Stimulated activated CD4-positive, alpha-beta T cell treated with anti-CD3 and anti-CD28 coated beads, Interleukin-2, amount 100 ng/mL, for 24 hours (primary cell): ENCODE results near the gene TSR3.

Experiments
- DNase-seq, 2 donors: peaks; one replicate each; pipeline ENCODE4 v3.0.0-alpha.2; 2020

The TSR3 gene

DNA sequence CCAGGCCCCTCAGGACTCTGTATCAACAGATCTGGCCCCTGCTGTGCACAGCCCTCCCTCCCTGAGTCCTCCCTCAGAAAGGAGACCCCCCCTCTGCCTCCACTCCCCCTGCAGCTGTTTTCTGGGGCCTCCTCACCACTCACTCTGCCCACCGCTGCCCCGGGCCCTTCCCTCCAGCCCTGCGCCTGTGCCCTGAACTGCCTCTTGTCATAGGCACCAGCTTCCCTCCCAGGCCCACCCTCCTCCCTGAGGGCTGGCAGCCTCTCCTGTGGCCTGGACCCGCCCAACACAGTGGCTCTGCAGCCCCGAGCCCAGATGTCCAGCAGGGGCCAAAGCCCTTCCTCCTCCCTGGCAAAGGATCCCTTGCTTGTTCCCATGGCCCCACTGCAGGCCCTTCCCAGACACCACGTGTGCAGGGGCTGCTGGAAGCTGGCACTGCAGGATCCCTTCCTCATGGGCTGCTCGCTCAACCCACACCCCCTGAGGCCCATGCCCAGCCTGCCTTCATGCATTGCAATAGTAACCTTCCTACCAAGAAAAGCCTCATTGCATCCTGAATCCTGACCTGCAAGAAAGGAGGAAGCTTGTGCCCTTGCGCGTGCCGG lies 25.8 kb upstream of the TSR3 start:
- DNase-seq: no peak

DNA sequence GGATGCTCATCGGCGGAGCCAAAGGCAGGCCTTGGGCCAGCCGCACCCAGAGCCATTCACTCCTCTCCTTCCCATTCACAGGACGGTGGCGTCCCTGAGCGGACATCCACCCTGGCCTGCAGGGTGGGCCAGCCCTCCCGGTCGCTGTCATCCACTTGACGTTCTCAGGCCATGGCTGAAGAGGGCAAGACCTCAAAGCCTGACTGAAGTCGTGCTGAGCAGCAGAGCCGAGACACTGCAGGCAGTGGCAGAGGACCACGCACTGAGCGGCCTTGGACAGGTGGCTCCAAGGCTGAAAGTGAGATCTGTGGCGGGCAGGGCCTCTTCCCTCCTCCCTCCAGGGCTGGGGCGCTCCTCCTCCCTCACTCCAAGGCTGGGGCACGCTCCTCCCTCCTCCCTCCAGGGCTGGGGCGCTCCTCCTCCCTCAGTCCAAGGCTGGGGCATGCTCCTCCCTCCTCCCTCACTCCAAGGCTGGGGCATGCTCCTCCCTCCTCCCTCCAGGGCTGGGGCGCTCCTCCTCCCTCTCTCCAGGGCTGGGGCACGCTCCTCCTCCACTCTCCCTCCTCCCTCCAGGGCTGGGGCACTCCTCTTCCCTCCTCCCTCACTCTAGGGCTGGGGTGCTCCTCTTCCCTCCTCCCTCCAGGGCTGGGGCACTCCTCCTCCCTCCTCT lies 24.2 kb upstream of the TSR3 start:
- DNase-seq: no peak

DNA sequence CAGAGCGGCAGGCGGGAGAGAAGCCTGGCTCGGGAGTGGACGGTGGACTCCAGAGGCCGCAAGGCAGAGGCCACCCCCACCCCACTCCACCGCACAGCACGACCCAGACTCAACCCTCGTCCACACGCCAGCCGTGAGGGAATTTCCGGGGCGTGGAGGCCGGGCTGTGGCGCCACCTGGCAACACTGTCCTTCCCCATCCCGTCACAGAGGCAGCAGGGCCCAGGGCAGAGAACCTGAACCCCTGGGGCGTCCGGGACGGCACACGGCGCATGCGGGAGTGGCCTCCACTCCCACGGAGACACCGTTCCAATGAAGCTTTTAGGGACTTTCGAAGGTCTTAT lies 23.6 kb upstream of the TSR3 start:
- DNase-seq: no peak

DNA sequence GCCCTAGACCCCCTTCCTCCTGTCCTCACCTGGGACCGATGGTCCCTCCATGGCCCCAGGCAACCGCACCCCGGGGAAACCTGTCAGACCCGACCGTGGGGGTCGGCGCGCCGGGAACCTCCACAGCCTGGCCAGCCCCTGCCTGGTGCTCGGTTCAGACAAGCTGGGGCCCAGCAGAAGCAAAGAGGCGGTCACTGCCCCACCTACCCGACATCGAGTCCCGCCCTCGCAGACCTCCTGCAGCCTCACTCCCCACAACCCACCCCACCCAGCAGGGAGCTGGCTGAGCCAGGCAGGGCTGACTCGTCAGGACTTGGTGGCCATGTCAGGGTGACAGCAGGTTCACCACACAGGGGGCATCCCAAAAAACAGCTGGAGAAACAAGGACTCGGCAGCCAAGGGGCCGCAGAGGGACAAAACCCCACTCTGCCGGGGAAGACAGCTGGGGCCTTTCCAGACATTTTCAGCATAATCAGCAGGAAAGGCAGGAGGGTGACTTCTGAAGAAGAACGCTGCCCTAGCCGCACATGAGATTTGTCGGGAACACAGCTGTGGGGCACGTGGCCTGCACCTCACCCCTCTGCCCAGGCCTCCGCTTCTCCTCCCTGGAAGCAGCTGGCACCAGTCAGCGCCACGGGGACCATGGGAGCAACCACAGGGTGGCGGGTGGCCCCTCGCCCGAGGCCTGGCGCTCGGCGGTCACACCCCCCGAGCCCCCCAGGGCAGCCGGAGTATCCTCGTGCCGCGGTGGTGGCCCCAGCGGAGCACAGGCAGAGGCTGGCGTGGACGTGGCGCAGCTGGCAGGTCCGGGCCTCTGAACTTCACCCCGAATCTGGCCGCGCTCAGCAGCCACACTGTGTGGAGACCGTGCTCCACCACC lies 23.0 kb upstream of the TSR3 start:
- DNase-seq: no peak

DNA sequence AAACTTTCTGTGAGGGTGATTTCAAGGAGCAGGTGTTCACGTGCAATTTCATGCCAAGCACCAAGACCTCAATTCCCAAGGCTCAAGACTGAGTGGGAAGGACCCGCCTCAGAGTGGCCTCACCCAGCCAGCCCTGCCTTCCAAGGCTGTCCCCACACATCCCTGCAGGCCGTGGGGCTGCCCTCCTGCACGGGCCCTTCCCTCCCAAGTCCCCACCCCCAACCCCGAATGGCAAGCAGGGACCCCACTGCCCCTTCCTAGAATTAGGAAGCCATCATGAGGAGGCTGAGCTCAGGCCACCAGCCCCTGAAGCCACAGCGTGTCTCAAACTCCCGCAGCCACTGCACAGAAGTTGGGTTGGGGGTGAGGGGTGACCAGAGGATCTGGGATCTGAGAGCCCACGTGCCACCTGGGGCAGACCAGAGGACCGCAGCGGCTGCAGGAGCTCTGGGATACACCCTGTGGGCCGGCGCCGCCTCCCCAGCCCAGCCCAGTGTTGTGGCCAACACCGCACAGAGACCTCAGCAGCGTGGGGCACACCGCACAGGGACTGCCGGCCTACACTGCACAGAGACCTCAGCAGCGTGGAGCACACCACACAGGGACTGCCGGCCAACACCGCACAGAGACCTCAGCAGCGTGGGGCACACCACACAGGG lies 20.7 kb upstream of the TSR3 start:
- DNase-seq: no peak

DNA sequence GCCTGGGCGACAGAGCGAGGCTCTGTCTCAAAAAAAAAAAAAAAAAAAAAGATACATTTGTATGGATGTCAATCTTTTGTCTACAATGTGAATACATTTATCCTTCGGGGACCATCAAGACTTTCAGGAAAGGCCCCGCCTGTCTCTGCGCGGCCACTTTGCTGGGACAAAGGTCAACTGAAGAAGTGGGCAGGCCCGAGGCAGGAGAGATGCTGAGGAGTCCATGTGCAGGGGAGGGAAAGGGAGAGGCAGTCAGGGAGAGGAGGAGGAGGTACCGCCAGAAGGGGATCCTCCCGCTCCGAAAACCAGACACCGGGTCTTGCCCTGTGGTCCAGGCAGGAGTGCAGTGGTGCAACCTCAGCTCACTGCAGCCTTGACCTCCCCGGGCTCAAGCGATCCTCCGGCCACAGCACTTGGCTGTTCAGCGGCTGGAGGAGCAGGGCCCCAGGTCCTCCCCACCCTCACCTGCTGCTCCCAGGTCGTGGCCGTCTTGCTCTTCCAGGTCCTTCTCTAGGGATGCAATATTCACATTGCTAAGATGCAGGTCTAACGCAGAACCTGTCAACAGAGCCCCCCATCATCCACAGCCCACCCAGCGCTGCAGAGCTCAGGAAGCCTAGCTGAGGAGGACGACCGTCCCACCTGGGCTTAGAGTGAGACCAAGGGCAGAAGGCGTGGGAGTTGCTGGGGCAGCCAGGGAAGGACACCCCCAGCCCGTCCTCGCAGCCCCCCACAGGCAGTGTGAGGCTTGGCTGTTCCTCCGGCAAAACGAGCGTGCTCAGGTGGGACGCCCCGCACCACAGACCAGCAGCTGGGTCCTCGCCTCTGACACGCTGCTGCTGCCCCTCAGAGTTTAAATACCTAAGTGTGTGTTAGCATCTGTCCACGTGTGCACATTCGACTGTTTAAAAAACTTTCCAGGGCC lies 19.6 kb upstream of the TSR3 start:
- no peak for DNase-seq

DNA sequence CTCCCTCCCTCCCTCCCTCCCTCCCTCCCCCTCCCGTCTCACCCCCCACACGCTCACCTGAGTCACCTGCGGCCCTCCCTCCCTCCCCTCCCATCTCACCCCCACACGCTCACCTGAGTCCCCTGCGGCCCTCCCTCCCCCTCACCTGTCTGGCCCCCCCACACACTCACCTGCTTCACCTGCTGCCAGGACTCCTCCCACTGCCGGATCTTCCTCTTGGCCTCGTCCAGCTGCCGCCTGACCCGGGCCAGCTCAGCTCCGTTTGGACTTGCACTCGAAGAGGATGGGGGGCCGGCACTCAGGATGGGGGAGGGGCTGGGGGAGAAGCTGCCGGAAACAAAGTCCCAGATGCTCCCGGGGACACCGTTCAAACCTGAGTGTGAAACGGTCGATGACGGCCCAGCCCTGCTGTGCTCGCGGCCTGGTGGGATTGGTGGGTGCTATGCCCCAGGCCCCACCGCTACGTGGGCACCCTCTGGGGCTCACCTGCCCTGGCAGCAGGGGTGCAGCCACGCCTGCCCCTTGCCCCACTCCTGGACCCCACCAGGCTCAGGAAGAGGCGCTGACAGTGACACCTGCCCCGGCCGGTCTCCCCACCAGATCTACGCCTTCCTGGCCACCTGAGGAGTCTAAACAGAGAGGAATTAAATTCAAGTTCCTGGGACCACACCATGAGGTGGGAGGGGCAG lies 16.0 kb upstream of the TSR3 start:
- no peak for DNase-seq

DNA sequence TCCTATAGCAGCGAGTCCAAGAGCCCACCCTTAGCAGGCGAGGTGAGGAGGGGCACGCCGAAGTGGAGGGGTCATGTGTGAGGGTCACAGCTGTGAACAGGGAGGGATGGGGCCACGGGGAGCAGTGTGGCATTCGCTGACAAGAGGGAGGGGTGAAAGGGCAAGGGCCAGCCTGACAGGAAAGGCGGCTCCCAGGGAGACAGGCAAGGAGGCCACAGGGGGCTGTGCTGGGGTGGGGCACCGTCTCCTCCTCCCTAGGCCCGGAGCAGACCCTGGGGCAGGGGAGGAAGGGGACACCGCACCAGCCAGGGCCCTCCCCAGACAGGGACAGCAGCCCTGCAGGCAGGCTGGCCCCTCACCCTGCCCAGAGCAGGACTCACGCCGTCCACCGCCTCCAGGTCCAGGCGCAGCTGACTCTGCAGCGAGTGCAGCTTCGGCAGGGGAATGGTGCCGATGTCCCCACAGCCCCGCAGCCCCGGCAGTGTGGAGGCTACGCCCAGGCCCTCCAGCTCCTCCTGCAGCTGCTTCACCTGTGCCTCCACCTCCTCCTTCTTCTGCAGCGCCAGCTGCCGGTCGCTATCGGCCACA lies 15.1 kb upstream of the TSR3 start:
- DNase-seq: no peak

DNA sequence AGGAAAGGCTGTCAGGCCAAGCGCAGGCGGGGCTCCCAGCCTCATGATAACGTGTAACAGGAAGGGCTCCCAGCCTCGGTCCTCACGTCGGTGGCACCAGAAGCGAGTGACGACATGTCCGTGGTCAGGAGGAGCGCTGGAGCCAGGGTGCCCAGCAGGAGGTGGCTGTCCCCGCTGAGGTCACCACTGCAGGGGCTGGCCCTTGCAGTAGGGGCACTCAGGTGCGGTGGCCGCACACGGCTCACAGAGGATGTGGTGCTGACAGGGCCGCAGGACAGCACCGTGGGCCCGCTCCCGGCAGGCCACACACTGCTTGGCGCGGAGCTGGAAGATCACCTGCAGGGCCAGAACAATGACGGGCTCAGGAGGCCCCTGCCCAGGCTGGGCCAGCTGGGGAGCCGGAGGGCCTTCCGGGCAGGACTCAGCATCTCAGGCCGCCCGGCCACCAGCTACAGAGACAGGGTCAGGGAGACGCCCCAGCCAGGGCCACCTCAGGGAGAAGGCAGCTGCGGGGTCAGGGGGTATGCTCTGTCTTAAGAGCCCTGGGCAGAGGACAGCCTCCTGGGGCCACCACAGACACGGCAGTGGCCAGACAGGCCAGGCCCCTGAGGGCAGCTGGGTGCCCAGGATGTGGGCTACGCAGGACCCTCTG lies 14.5 kb upstream of the TSR3 start:
- DNase-seq: no peak

DNA sequence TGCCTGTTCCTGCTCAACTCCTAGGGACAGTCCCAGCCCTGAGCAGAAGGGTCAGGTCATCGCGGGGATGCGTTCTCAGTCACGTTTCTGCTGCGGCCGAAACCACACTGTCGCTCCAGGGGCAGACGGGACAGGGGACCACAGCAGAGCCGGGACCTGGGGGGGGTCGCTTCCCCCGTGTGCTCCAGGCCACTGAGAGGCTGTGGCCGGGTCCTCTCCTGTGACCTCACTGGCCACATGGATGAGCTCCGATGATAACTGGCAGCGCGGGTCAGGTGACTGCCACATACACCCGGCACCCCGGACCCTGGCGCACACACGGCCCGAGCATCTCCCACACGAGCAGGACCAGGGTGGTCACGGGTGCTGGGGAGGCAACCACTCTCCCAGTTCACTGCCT lies 12.8 kb upstream of the TSR3 start:
- DNase-seq: no peak

DNA sequence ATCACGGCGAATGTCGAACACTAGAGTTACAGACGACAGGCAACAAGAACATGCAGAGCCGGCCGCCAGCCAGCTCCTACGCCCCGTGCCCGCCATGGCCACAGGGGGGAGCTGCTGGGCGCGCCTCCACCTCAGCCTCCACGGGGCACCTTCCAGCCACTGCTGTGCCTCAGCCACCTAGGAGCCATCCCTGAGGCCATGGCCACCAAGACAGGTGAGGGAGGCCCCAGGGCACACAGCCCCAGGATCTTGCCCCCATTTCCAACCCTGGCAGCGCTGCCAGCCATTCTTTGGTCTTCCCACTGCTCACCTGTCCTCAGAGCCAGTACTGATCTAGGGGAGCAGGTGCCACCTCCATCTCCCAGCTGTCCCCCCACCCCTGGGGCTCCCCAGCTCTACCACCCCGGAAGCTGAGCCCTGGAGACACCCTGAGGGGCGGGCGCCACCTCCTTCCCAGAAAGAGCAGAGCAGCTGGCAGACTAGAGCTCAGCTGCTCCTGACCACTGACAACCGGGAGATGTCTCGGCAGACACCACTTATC lies 11.9 kb upstream of the TSR3 start:
- peak; percentile 78 to 79 for DNase-seq

DNA sequence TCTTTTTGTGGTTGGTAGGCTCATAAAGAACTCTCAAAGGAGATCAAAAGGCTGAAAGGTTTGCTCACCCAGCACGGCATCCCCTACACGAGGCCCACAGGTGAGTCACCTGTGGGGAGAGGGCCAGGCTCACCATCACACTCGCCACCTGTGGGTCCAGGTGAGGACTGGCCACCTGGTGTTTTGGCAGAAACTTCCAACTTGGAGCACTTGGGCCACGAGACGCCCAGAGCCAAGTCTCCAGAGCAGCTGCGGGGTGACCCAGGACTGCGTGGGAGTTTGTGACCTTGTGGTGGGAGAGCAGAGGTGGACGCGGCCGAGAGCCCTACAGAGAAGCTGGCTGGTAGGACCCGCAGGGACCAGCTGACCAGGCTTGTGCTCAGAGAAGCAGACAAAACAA lies 11.1 kb upstream of the TSR3 start:
- DNase-seq: no peak

DNA sequence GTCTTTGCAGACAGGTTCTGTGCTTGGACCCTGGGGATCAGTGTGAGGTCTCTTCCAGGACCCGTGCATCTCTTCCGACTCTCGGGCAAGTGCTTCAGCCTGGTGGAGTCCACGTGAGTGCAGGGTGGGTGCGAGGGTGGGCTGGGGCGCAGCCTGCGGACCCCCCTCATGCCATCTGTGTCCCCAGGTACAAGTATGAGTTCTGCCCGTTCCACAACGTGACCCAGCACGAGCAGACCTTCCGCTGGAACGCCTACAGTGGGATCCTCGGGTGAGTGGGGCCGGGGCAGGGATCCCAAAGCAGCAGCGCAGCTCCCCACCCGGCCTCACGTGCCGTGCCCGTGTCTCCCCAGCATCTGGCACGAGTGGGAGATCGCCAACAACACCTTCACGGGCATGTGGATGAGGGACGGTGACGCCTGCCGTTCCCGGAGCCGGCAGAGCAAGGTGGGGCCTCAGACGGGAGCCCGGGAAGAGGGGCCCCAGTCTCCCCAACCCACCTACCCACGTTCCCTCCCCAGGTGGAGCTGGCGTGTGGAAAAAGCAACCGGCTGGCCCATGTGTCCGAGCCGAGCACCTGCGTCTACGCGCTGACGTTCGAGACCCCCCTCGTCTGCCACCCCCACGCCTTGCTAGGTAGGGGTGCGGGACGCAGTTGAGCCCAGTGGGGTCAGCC lies 10.1 kb upstream of the TSR3 start:
- DNase-seq: no peak

DNA sequence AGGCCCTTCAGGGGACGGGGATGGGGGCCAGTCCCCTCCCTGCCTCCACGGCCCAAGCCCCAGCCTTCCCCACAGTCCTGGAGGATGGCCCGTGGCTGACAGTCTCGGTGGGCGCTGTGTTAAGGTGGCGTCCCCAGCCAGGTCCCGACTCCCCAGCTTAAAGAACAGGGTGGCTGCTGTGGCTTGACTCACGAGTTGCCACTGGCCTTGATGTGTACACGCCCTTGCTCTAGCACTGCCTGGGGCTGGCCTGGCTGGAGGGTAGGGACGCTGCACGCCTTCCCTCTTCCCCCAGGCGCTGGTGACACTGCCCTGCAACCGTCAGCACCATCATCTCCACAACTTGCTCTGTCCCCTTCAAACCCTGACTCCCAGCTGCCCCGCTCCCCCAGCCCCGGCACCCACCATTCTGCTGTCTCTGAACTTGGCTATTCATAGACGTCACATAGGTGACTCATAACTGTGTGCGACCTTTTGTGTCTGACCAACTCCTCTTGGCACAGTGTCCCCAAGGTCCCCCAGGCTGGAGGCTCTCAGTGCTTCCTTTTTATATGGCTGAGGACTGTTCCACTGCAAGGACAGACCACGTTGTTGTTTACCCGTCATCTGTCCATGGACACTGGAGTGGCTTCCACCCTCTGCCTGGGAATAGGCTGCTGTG lies 6.4 kb upstream of the TSR3 start:
- DNase-seq: no peak

DNA sequence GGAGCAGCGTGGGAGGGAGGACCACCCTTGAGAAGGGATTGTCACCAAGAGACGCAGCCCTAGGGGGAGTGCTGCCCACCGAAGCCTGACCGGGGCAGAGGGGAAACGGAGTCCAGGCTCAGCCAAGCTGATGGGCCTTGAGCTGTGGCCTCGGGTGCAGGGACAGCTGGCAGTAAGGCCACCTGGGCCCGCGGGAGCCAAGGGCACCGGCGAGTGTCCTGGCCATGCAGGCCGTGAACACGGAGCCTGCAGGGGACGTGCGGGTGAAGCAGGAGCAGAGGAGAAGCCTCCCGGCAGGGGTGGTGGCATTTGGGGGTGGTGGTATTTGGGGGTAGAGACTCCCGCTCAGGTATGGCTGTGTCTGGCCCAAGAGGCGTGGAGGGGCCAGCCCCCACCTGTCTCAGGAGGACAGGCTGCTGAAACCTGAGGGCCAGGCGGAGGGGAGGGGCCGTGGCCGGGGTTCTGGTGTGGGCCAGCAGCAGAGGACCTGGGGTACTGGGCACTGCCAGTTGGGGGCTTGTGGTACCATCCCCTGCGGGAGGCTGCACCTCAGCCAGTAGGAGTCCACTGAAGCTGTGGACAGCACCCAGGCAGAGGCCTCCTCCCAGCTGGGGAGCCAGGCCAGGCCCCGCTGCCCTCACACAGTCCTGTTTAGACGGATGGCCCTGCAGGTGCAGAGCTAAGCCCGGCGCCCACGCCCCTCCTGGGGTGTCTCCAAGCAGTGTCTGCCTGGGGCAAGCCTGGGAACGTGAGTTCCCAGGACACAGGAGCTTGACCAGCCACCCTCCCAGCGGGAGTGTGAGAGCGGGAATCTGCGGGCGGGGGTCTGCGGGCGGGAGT lies 4.6 kb upstream of the TSR3 start:
- DNase-seq: no peak

DNA sequence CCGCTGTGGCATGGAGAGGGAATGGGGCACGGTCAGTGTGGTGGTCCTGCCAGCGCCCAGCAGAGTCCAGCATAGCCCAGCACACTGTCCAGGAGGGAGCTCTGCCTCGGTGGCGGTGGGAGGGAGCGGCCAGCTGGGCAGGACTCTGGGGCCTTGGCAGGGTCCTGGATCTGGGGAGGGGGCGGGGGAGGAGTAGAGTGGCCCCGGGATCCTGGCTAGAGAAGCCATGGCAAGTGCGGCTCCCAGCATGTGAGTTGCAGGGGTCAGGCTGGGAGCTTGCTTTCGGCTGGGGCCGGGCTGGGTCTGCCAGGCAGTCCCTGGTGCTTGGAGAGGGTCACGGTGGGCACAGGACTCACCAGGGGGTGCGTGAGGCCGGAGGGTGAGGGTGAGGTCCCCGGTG lies 3.9 kb upstream of the TSR3 start:
- no peak for DNase-seq

DNA sequence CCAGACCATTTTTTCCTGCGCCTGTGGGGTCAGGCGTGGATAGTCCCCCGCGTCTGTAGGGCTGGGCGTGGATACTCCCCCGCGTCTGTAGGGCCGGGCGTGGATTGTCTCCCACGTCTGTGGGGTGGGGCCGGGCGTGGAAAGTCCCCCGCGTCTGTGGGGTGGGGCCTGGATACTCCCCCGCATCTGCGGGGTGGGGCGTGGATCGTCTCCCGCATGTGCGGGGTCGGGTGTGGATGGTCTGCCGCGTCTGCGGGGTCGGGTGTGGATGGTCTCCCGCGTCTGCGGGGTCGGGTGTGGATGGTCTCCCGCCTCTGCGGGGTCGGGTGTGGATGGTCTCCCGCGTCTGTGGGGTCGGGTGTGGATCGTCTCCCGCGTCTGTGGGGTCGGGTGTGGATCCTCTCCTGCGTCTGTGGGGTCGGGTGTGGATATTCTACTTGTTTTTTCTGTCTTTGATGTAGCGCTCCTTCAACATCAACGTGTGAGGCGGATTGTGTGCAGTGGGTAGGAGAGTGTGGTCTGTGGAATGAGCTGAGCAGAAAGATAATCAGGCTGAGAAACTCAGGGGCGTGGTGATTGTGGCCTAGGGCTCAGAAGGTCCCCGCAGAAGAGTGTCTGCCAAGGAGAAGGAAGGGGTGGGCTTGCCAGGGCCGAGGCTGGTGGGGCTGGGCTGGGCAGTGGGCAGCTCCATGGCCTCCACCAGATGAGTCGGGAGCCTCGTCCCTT lies 3.3 kb upstream of the TSR3 start:
- no peak for DNase-seq

DNA sequence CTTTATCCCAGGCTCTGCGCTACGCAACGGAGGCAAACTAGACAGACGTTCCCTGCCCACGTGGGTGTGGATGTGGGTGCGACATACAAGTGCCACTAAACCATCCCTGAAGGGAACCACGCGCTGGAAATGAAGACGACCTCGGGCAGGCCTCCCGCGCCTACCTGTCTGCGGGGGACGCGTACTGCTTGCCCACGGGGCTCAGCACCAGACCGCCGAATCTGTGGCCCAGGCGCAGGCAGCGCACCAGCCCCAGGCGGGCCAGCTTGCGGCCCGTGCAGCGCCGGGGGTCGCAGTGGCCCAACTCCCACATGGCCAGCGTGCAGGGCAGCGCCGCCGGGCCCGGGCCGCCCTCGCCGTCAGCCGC lies 480 bp downstream of the TSR3 start:
- no peak for DNase-seq
